ENCODE data around the gene FLRT2.

Gene FLRT2

GRCh38 chr14:85601690-85602089 lies 71.7 kb downstream of the FLRT2 start:
- no peak for DNase-seq

DNA sequence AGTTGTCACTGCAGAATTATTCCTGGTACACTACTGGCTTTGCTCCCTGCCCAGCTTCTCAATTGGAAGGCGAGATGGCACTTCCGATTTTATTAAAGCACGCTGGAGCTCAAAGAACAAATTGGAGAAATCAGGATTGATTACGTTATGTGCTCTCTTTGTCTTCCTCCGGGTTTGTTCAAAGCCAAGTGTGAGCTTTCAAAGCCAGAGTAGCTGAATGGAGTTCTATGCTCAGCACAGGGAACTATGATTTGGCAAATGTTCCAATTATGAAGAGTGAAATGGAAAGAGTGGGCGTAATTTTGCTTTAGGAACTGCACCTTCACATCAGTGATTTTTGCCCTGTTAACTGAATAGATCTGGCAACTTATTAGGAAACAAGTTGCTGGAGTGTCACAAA lies 72.4 kb downstream of the FLRT2 start:
- no peak for DNase-seq

- no peak for DNase-seq
These were observed 74.1 kb downstream of the FLRT2 start for GRCh38 chr14:85604021-85604420.

DNA sequence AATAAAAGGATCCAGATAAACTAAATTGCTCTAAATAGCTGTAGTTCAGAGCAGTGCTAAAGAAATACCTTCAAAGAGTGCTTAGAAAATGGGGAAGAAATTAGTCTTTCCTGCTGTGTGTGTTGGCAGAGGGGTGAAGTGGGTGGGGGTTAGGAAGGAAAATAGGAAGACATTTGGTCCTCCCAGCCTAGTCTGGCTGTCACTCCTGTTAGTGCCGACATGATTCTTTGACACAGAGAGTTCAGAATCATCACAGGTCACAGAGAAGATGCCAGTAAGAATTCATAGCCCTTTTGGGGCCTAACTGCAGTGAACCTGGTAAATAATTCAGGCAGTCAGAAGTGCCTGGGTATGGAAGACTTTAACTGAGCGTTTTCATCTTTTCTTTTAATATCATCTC lies 74.8 kb downstream of the FLRT2 start:
- DNase-seq, result no peak

GRCh38 chr14:85607651-85608081 lies 77.7 kb downstream of the FLRT2 start:
- no peak for DNase-seq

DNA sequence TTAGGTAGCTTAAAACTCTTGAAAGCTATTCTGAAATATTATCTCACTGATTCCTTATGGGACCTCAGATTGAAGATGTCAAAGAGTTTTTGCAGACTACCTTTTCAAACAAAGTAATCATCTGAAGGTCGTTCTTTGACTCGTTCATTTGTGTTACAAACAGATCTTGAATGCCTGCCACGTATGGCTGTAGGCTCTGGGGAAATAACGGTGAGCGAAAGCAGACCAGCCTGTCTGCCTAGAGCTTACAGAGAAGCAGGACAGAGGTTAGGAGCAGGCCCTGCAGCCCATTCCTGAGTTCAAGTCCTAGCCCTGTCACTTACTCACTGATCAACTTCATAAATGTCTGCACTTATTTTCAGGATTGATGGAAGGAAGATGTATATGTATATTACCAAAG lies 83.6 kb downstream of the FLRT2 start:
- no peak for DNase-seq

- DNase-seq, result no peak
These were observed 86.5 kb downstream of the FLRT2 start for GRCh38 chr14:85616386-85616885.

DNA sequence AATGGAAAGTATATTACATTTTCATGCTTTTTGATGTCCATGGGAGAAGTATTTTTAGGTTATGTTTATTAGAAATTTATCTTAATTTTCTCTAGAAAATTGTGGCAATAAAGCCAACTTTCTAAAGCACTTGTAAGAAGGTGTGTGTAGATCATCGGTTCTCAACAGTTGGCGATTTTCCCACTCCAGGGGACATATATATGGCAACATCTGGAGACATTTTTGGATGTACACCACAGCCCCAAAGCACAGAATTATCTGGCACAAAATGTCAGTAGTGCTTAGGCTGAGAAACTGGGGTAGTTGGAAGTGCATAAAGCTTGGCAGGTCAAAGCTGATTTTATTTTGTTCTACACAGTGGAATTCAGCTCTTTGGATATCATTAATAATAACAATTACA lies 86.9 kb downstream of the FLRT2 start:
- DNase-seq, result no peak

GRCh38 chr14:85617791-85618190 lies 87.8 kb downstream of the FLRT2 start:
- DNase-seq, result no peak

DNA sequence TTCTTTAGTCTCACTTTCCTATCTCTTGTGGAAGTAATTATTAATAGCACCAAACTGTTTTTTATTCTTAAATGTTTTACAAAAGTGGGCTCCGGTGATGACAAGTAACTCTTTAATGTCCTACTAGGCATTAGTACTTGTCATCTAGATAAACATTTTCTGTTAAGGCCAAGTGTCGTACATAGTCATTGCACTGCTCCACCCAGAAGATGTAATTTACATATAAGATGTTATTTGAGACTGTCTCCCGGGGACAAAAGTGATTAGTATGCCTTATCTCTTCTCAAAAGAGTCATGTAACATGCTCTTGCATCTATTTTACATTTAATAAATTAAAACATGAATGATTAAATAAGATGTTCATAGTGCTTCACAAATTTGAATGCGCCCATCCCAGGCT lies 88.4 kb downstream of the FLRT2 start:
- no peak for DNase-seq

DNA sequence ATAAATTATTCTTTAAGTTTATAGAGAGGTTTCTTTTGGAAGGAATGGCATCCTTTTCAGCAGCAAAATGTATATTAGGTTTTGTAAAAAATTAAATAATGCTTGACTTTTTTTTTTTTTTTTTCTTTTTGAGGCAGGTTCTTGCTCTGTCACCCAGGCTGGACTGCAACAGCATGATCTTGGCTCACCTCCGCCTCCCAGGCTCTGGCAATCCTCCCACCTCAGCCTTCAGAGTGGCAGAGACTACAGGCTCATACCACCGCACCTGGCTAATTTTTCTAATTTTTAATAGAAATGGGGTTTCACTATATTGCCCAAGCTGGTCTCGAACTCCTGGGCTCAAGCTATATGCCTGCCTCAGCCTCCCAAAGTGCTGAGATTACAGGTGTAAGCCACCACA lies 89.0 kb downstream of the FLRT2 start:
- no peak for DNase-seq

- no peak for DNase-seq
These were observed 89.9 kb downstream of the FLRT2 start for GRCh38 chr14:85619851-85620250.

GRCh38 chr14:85620947-85621346 lies 91.0 kb downstream of the FLRT2 start:
- no peak for DNase-seq

DNA sequence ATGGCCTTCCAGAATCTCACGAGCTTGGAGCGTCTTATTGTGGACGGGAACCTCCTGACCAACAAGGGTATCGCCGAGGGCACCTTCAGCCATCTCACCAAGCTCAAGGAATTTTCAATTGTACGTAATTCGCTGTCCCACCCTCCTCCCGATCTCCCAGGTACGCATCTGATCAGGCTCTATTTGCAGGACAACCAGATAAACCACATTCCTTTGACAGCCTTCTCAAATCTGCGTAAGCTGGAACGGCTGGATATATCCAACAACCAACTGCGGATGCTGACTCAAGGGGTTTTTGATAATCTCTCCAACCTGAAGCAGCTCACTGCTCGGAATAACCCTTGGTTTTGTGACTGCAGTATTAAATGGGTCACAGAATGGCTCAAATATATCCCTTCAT lies 92.2 kb downstream of the FLRT2 start:
- no peak for DNase-seq

DNA sequence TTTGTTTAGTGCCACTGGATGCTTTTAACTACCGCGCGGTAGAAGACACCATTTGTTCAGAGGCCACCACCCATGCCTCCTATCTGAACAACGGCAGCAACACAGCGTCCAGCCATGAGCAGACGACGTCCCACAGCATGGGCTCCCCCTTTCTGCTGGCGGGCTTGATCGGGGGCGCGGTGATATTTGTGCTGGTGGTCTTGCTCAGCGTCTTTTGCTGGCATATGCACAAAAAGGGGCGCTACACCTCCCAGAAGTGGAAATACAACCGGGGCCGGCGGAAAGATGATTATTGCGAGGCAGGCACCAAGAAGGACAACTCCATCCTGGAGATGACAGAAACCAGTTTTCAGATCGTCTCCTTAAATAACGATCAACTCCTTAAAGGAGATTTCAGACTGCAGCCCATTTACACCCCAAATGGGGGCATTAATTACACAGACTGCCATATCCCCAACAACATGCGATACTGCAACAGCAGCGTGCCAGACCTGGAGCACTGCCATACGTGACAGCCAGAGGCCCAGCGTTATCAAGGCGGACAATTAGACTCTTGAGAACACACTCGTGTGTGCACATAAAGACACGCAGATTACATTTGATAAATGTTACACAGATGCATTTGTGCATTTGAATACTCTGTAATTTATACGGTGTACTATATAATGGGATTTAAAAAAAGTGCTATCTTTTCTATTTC lies 93.2 kb downstream of the FLRT2 start:
- no peak for DNase-seq

GRCh38 chr14:85625925-85626585 lies 96.1 kb downstream of the FLRT2 start:
- no peak for DNase-seq

DNA sequence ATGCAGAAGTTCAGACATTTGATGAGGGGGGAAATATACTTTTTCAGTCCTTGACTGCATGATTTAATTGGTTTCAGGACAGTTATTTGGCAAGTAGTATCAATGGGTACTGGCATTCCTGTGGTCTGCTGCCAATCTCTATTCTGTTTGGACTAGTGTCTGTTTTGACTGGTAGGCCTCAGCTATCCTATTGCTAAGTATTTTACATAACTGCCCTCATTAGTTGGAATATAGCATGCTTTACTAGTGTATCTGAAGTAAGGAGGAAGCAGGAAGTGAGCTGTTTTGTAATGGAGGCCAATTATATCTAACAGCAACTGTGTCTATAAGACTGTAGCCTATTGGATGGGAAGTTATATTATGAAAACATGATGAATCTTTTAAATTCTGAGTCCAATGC lies 104.3 kb downstream of the FLRT2 start:
- DNase-seq, result no peak

- DNase-seq, result no peak
These were observed 114.3 kb downstream of the FLRT2 start for GRCh38 chr14:85644211-85644610.

- DNase-seq, result no peak
These were observed 123.1 kb downstream of the FLRT2 start for GRCh38 chr14:85653029-85653428.

DNA sequence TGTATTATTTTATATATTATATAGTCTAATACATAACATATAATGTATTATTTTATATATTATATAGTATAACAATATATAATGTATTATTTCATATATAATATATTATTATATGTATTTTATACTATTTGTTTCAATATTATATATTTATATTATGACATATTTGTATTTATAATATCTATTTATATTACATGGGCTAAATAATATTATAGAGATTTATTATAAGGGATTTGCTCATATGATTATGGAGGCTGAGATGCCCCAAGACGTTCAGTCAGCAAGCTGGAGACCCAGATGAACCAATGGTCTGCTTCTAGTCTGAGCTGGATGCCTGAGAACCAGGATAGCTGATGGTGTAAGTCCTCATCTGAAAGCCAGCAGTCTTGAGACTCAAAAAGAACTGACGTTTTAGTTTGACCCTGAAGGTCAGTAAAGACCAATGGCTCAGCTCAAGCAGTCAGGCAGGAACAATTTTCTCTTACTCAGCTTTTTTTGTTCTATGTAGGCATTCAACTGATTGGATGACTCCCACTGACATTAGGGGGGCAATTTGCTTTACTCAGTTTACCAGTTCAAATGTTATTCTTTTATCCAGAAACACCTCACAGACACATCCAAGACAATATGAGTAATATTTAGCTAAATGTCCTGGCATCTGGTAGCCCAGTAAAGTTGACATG lies 130.4 kb downstream of the FLRT2 start:
- no peak for DNase-seq

- DNase-seq, result no peak
These were observed 132.2 kb downstream of the FLRT2 start for GRCh38 chr14:85662096-85662495.

DNA sequence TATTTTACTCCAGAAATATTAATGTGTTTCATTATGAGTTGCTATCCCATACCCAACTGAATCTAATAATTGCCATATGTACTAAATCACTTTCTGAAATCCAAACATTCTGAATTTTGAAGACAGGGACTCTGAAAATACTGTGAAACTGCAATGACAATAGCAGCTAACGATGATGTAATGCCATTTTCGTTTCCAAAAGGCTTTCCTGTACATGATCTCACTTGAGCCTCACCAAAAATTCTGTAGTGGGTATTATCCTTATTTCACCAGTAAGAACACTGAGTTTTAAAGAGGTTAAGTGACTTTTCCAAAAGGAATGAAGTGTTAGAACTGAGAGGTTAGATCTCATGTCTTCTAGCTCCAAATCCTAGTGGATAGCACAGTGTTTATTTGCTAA lies 133.3 kb downstream of the FLRT2 start:
- no peak for DNase-seq

- no peak for DNase-seq
These were observed 133.7 kb downstream of the FLRT2 start for GRCh38 chr14:85663667-85664066.

- DNase-seq, result no peak
These were observed 146.0 kb downstream of the FLRT2 start for GRCh38 chr14:85675957-85676356.
